ENCODE results near the gene ZNF92.

DNA sequence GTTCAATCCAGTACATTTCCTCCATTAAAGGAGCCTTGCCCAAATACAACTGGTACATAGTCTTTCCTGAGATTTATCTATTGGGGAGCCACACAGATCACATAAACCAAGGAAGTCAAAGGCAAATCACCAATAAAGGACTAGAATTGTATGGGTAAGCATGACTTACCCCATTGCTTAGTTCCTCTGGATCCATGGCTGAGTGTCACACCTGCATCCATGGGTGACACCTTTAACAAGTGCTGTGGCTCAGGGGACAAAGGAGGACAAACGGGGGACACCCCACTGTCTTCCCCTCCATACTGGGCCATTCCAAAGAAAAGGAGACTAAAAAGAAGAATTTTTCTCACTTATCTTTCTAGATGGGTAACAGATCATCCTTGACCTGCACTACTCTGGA, 30.4 kb downstream of the ZNF92 start:
- no peak for TF ChIP-seq POLR2A (IDR thresholded peaks at IDR 0.05)
- TF ChIP-seq, protein P1, sequence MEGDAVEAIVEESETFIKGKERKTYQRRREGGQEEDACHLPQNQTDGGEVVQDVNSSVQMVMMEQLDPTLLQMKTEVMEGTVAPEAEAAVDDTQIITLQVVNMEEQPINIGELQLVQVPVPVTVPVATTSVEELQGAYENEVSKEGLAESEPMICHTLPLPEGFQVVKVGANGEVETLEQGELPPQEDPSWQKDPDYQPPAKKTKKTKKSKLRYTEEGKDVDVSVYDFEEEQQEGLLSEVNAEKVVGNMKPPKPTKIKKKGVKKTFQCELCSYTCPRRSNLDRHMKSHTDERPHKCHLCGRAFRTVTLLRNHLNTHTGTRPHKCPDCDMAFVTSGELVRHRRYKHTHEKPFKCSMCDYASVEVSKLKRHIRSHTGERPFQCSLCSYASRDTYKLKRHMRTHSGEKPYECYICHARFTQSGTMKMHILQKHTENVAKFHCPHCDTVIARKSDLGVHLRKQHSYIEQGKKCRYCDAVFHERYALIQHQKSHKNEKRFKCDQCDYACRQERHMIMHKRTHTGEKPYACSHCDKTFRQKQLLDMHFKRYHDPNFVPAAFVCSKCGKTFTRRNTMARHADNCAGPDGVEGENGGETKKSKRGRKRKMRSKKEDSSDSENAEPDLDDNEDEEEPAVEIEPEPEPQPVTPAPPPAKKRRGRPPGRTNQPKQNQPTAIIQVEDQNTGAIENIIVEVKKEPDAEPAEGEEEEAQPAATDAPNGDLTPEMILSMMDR (IDR thresholded peaks at IDR 0.05): no peak
